UCSD-AML1 (cell line): Measurements from ENCODE around the gene SCUBE3.

Experiments
- DNase-seq: peaks from one replicate; lab custom pipeline; 2025; ENCODE audit not compliant: unreplicated experiment; lab: John Stamatoyannopoulos, UW

The SCUBE3 gene

DNA sequence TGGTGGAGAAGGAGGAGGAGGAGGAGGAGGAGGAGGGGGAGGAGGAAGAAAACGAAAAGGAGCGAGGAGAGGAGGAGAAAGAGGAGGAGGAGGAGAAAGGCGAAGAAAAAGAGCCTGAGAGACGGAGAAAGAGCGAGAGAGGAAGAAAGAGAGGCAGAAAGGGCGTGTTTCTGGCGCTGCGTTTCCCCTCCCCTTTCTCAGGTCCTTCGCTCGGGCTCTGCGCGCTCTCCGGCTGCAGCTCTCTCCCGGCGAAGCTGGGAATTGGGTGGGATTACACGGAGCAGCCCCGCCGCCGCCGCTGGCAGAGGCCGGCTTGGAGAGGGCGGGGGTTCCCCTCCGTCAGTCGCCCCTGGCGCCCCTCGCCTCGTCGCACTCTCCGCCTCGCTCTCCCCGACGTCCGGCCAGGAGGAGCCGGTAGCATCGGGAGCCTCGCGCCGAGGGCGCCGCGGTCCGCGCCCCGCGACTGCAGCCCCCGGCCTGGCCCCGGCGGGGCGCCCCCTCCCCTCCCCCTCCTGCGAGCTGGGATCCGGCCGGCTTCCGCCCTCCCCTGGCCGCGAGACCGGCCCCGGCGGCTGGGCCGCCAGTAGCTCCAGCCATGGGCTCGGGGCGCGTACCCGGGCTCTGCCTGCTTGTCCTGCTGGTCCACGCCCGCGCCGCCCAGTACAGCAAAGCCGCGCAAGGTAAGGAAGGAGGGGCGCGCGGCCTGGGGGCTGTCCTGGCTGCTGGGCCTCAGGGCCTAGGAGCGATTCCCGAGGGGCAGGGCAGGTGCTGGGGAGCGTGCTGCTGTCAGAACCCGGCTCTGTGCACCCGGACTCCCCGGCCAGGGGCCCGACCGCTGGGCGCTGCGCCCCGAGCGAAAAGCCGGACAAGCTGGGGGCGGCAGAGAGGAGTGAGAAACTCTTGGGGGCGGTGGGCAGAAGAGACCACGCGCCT, at the start of gene SCUBE3:
TSS of gene SCUBE3 (plus strand) at position 133 of the 933 bp plus-strand sequence. CDS start at position 596, 463 bp downstream.
- DNase-seq, result no peak

DNA sequence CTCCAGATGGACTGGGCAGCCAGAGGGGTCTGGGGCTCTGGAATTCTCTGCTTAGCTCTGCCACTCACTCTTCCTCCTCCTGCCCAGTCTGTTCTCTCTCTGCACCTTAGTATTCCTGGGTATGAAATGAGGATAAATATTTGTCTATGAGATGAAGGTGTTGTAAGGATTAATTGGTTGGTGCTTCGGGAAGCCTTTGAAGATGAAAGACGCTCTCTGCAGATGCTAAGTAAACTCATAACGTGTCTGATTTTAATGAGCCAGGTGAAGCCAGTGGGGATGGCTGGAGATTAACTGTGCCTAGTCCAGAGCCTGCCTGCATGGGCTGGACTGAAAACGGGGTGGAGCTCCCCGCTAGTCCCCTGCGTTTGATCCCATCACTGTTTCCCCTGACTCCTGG, 49.5 kb upstream of the SCUBE3 start:
- DNase-seq, result no peak

GRCh38 chr6:35164868-35165267, 48.9 kb upstream of the SCUBE3 start:
- DNase-seq, result no peak

DNA sequence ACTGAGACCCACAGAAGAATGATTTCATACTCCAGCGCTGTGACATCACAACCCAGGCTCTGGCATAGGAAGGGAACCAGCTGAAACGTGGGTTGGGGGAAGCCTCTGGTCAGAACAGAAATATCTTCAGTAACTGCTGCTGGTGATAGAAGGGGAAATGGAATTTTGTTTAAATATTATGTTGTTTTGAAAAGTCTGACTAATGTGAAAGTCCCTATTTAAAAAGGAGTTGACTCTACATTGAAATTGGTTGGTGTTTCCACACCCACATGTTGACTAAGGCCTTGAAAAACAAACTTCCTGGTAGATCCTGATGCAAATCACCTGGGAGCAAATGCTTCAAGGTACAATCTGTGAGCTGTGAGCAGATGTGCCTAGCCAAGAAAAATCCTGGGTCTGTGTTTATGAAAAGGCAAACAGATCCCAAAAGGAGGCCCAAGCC, 48.1 kb upstream of the SCUBE3 start:
- DNase-seq, result no peak

DNA sequence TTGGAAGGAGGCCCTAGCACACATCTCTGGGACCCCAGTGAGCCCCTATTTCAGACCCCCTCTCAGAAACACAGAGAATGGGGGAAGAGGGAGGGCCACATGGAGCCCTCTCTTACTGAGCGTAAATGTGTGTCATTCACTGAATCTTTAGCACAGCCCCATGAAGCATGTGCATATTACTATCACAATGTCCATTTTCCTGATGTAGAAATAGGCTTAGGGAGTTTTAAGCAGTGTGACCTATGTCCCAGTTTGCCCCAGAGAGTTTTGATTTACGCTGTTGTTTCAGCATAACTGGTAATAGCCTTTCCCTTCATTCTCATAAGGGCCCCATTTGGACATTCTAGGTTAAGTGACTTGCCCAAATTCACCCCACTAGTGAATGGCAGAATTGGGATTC, 47.6 kb upstream of the SCUBE3 start:
- no peak for DNase-seq

DNA sequence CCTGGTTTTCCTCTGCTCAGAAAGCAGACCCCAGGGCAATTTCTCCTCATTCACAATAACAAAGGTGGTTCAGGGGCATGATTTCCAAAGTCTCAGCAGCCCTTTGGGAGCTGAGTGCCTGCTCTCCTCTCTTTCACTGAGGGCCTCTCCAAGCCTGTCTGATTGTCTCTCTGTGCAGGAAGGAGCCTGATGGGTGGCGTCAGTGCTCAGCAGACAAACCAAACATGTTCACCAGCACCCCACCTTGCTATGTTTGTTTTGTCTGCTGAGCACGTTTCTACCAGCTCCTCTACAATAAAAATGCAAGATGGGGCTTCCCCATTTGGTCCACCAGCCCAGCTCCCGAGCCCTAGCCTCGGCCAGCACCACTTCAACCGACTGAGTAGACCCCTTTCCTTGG, 47.2 kb upstream of the SCUBE3 start:
- DNase-seq, result no peak

GRCh38 chr6:35167505-35167904, 46.3 kb upstream of the SCUBE3 start:
- no peak for DNase-seq

DNA sequence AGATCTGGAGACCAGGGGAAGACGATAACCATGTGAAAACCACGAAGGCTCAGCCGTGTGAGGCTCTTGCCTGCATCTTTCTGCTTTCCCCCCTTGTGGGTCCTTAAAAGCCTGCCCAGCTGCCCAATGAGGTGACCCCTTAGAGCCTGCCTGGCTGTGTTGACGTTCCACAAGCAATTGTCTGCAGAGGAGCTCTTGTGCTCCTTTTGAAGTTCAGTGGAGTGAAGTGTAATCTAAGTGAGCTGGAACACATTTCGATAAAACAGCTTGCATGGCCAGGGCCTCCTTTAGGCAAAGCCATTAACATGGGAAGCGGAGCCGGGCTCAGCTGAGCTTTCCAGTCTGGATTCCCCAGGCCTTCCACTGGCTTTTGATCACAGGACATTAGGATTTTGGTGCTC, 45.3 kb upstream of the SCUBE3 start:
- DNase-seq, result no peak

GRCh38 chr6:35170166-35170565, 43.6 kb upstream of the SCUBE3 start:
- DNase-seq, result no peak

GRCh38 chr6:35170891-35171290, 42.9 kb upstream of the SCUBE3 start:
- DNase-seq, result no peak

GRCh38 chr6:35173044-35173426, 40.7 kb upstream of the SCUBE3 start:
- DNase-seq, result no peak

GRCh38 chr6:35173427-35174087, 40.2 kb upstream of the SCUBE3 start:
- DNase-seq, result no peak

DNA sequence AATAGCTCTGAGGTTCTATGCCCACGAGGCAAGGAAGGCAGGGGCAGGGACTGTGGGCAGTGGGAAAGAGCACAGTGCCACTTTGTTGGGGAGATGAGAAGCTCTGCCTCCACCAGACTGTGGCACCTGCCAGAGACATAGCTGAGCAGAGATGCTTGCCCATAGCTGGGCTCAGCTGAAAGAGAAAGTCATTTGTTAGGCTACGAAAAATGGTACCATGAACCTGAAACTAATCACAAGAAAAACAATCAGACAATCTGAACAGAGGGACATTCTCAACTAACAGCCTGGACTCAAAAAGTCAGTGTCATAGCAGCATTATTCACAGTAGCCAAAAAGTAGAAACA, 39.7 kb upstream of the SCUBE3 start:
- no peak for DNase-seq

- DNase-seq, result no peak
These were observed 39.3 kb upstream of the SCUBE3 start for GRCh38 chr6:35174501-35174900.

- DNase-seq, result no peak
These were observed 37.3 kb upstream of the SCUBE3 start for GRCh38 chr6:35176301-35177024.

GRCh38 chr6:35177157-35177556, 36.6 kb upstream of the SCUBE3 start:
- DNase-seq, result no peak

- no peak for DNase-seq
These were observed 36.2 kb upstream of the SCUBE3 start for GRCh38 chr6:35177596-35177995.

- no peak for DNase-seq
These were observed 35.7 kb upstream of the SCUBE3 start for GRCh38 chr6:35178012-35178411.

- no peak for DNase-seq
These were observed 34.6 kb upstream of the SCUBE3 start for GRCh38 chr6:35178932-35179832.

DNA sequence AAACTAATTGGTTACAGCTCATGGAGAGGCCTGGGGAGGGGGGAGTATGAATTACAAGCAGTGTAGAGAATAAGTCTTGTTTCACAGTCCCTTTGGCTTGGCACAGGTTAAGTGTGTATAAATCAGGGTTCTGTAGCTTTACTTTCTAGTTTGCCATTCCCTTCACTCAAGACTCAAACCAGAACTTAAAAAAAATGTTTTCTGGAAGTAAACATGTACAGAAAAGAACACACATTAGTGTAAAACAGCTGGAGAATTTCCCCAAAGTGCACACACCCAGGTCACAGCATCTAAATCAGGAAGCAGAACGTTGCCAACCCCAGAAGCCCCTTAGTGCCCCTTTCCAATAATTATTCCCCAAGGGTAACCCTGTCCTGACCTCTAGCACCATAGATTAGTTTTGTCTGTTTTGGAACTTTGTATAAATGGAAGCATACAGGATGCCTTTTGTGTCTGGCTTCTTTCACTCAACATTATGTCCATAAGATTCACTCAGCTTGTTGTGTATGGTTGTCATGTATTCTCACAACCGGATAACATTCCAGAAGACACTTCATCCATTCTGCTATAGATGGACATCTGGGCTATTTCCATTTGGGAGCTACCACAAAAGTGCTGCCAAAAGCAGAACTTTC, 33.7 kb upstream of the SCUBE3 start:
- DNase-seq, result no peak
